Mesodermal cell (in vitro differentiated cells): Measurements from ENCODE around the gene CCDC158.
"Not testable (repeated sequence)": the region's sequence is repeated elsewhere in the genome, so short reads cannot be mapped to it uniquely, and the experiment has no call there.

Source experiments
- H3K27ac ChIP-seq: 2 replicates; pipeline ENCODE4 v1.7.0; 2013; ENCODE audit warnings: mild to moderate bottlenecking, low read depth, low read length, moderate library complexity; ENCODE audit not compliant: severe bottlenecking
- H3K36me3 ChIP-seq: 2 replicates; pipeline ENCODE4 v1.7.1; 2013; ENCODE audit warnings: mild to moderate bottlenecking, low read length, moderate library complexity; ENCODE audit not compliant: control insufficient read depth, insufficient read depth
- H3K4me1 ChIP-seq: one replicate; pipeline ENCODE4 v1.7.1; 2013; ENCODE audit warnings: mild to moderate bottlenecking, low read length; ENCODE audit not compliant: insufficient read depth, control insufficient read depth, poor library complexity, severe bottlenecking
- H3K4me3 ChIP-seq: 2 replicates; pipeline ENCODE4 v1.7.0; 2013; ENCODE audit warnings: low read length, control low read depth, mild to moderate bottlenecking; ENCODE audit not compliant: insufficient read depth, poor library complexity, severe bottlenecking; ENCODE audit errors: extremely low read depth
- H3K9me3 ChIP-seq: 2 replicates; pipeline ENCODE4 v1.7.1; 2013; ENCODE audit warnings: mild to moderate bottlenecking, low read length, moderate library complexity; ENCODE audit not compliant: control insufficient read depth
- WGBS, 2 experiments: methylation state at CpG; one replicate each; pipeline ENCODE4 v1.1.5; 2013; ENCODE audit warnings: missing lambda C conversion rate in 2 of 2; ENCODE audit not compliant: insufficient coverage in 2 of 2; 5-methylcytosine and 5-hydroxymethylcytosine counted together

CCDC158 gene

DNA sequence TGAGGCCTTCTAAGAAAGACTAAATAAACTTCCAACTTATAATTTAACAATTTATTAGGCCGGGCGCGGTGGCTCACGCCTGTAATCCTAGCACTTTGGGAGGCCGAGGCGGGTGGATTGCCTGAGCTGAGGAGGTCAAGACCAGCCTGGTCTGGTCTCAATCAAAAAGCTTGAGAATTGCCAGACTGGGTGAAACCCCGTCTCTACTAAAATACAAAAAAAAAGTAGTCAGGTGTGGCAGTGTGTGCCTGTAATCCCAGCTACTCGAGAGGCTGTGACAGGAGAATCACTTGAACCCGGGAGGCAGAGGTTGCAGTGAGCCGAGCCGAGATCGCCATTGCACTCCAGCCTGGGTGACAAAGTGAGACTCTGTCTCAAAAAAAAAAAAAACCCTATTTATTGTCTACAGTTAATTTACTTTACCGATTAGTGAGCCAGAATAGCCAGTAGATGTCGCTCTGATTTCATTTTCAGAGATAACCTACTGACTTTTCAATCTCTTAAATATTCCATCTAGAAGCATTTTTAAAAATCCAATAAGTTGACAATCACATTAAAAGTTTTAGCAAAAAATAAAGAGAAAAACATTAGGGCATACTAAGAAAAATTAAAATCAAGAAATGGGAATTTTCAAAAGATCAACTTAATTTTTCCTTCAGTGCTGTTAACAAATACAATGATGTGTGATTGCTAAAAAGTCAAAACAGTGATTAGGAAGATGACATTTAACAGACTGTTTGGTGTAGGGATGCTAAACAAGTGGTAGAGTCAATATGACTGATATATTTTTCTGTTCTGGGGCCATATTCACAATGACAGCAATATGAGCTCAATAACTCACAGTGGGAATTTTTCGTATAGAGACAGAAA lies 9.8 kb upstream of the CCDC158 start:
- Histone ChIP-seq H3K36me3 (no peaks in the 10 kb centered on the region), H3K27ac (no peak overlapping the region), H3K9me3 (no peaks in the 10 kb centered on the region), H3K4me3 (no peak overlapping the region), H3K4me1 (peaks cover 7% of the 10 kb centered on the region)
- 49 to 63% methylated on average over 12 to 14 of the region's 15 CpGs for WGBS, 2 experiments

DNA sequence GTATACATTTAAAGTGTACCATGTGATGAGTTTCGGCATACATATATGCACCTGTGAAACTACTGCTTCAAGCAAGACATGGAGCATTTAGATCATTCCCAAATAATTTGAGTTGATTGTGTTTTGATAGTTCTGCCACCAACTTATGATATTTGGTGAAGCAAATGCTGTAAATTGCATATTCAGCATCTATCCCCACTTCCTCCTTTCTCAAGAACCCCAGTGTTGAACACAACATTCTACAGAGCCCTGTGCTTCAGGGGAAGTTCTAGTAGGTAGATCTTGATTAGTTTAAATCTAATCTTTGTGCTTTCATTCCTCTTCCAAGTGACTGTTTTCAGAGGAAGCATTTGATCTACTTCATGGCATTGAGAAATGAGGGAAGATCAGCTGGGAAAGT lies 8.7 kb upstream of the CCDC158 start:
- no peaks in the 10 kb centered on the region for H3K36me3 ChIP-seq
- no peak overlapping the region for H3K4me3 ChIP-seq
- no peak overlapping the region for H3K27ac ChIP-seq
- H3K4me1 ChIP-seq = peaks cover 7% of the 10 kb centered on the region
- no CpG with 5 or more reads among the region's 1 CpG for whole genome bisulfite sequencing, 2 experiments
- no peaks in the 10 kb centered on the region for H3K9me3 ChIP-seq

DNA sequence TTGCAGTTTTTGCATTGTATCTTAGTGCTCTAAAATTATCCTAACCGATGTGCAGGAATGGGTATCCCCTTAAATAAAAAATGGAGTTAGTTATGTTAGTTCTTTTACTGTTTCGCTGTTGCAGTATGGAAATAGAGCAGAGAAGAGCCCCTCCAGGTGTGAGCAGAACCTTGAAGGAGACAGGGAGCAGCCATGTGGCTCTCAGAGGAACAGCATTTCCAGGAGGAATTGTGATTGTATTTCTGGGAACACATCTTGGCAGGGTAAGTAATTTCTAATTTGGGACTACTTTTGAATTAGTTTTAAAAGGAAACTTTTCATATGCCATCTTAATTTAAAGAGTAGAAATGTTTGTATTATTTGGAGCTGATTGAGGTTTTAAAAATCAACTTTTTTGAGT lies 5.3 kb upstream of the CCDC158 start:
- H3K4me3 ChIP-seq = no peak overlapping the region
- no peaks in the 10 kb centered on the region for H3K36me3 ChIP-seq
- no peaks in the 10 kb centered on the region for H3K9me3 ChIP-seq
- WGBS, 2 experiments = 67 to 95% methylated on average over 1 to 2 of the region's 2 CpGs
- no peak overlapping the region for H3K27ac ChIP-seq
- peaks cover 2% of the 10 kb centered on the region for H3K4me1 ChIP-seq

DNA sequence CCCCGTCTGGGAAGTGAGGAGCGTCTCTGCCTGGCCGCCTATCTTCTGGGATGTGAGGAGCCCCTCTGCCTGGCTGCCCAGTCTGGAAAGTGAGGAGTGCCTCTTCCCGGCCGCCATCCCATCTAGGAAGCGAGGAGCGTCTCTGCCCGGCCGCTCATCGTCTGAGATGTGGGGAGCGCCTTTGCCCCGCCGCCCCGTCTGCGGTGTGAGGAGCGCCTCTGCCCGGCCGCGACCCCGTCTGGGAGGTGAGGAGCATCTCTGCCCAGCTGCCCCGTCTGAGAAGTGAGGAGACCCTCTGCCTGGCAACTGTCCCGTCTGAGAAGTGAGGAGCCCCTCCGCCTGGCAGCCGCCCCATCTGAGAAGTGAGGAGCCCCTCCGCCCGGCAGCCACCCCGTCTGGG lies 2.2 kb upstream of the CCDC158 start:
- 100% methylated on average over 3 to 10 of the region's 27 CpGs for WGBS, 2 experiments
- H3K27ac ChIP-seq, H3K4me1 ChIP-seq, H3K36me3 ChIP-seq, H3K9me3 ChIP-seq, H3K4me3 ChIP-seq: not testable (repeated sequence)

DNA sequence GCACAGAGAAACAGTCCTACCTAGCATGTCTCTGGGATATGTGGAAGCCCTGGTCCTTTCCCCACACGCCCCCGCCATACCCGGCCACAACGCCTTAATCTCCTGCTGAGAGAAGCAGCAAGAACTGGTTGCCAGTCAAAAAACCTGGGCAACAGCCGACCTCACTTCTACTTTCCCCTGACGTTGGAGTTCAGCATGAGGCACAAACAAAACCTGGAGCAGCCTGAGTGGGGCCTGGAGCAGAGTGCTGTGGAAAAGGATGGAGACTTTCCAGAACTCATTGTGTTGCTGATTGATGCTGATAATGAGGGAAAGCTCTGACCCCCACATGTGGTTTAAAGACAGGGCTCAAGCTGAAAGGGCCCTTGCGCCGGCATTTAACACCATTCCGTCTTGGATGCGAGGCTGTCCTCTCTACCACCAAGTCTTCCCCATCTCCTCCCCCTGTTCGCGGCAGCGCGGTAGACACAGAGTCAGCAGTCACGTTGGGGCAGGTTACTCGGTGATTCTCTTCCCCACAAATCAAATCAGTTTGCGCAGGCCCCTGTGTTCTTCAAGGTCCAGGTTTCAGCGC lies 666 bp downstream of the CCDC158 start:
- H3K27ac ChIP-seq = no peak overlapping the region
- 87 to 91% methylated on average over 16 to 18 of the region's 18 CpGs for WGBS, 2 experiments
- no peaks in the 10 kb centered on the region for H3K4me1 ChIP-seq
- no peaks in the 10 kb centered on the region for H3K9me3 ChIP-seq
- no peak overlapping the region for H3K4me3 ChIP-seq
- no peaks in the 10 kb centered on the region for H3K36me3 ChIP-seq

DNA sequence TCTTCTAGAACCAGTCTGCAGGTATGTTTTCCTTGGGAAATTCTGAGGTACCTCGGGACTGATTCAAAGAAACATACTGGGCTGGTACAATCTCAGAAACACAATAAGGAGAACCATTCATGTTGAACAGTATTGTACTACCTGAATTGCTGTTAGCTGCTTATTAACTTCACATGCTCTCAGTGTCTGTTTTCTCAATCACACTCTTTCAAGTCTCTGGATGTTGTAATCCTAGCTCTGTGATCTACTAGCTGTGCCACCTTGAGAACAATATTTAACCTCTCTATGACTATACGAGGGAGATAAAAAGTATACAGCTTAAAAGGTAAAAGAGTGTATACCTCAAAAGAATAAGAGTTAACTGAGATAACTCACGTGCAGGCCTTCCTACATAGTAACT lies 10.3 kb downstream of the CCDC158 start:
- no peaks in the 10 kb centered on the region for H3K36me3 ChIP-seq
- H3K4me1 ChIP-seq = no peaks in the 10 kb centered on the region
- 100% methylated on average over 1 of the region's 3 CpGs; no CpG with 5 or more reads in 1 of the 2 experiments for WGBS, 2 experiments
- no peak overlapping the region for H3K27ac ChIP-seq
- no peaks in the 10 kb centered on the region for H3K9me3 ChIP-seq
- H3K4me3 ChIP-seq = no peak overlapping the region

DNA sequence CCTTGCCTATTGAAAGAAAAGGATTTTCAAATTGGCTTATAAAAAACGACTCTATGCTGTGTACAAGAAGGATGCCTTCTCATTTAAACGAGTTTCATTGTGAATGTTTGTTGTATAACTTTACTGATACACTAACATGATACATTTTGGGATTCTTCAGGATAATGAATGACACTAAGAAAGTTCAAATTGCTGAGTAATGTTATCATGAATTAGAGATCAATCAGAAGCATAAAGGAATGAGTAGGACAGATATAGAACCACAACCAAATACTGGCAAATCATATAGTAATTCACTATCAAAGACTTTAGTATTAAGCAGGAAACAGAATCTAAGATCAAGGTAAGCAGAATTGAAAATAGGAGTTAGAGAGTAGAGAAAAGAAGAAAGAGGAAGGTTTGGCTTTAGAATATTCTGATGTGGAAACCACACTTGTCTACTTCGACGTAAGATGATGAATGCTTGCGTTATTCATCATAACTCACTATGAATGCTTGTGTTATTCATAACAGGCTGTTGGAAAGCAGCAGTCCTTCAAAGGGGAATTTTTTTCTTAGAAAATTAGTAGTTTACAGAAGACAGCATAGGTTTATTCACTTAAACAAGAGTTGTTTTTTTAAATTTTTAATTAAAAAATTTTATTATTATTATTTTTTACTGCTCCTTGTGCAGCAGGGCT lies 13.4 kb downstream of the CCDC158 start:
- Histone ChIP-seq H3K4me3 (no peak overlapping the region), H3K9me3 (no peaks in the 10 kb centered on the region), H3K36me3 (no peaks in the 10 kb centered on the region), H3K27ac (no peak overlapping the region), H3K4me1 (no peaks in the 10 kb centered on the region)
- 91% methylated on average over 3 of the region's 5 CpGs; no CpG with 5 or more reads in 1 of the 2 experiments for WGBS, 2 experiments

DNA sequence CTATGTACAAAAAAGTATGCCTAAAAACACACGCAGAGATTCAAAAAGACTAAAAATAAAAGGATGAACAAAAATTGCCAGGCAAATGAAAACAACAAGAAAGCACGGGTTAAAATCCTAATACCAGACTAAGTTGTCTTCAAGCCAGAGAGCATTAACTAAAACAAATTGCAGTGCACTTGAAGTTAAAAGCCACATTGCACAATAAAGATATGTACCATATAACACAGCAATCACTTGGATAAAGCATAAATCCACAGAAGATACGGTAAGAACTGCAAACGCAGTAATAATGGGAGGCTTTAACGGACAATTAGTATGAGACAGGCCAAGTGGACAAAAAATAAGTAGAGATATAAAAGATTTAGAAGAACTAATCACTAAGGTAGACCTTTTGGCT lies 14.9 kb downstream of the CCDC158 start:
- no peak overlapping the region for H3K4me3 ChIP-seq
- H3K4me1 ChIP-seq = no peaks in the 10 kb centered on the region
- no peaks in the 10 kb centered on the region for H3K36me3 ChIP-seq
- H3K9me3 ChIP-seq = no peaks in the 10 kb centered on the region
- no peak overlapping the region for H3K27ac ChIP-seq
- 40 to 64% methylated on average over 1 to 2 of the region's 5 CpGs for WGBS, 2 experiments

DNA sequence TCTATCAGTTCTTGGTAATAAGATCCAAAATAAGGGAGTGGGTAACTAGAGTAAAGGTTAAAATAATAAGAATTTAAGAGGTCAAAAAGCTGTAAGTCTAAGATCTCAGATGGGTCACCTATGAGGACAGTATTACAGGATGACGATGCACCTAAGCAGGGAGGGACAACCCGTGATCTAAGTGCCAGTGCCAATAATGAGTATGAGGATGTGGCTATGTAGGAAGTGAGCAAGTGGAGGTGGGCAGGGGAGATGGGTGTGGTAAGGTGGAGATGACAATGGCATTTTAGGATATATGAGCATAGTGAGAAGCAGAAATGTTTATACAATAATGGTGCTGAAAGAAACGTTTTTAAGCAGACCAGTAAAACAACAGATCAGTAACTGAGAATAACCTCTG lies 19.3 kb downstream of the CCDC158 start:
- WGBS, 2 experiments = 92% methylated on average over 2 of the region's 3 CpGs
- no peak overlapping the region for H3K27ac ChIP-seq
- H3K4me1 ChIP-seq = no peaks in the 10 kb centered on the region
- no peaks in the 10 kb centered on the region for H3K36me3 ChIP-seq
- no peaks in the 10 kb centered on the region for H3K9me3 ChIP-seq
- no peak overlapping the region for H3K4me3 ChIP-seq

DNA sequence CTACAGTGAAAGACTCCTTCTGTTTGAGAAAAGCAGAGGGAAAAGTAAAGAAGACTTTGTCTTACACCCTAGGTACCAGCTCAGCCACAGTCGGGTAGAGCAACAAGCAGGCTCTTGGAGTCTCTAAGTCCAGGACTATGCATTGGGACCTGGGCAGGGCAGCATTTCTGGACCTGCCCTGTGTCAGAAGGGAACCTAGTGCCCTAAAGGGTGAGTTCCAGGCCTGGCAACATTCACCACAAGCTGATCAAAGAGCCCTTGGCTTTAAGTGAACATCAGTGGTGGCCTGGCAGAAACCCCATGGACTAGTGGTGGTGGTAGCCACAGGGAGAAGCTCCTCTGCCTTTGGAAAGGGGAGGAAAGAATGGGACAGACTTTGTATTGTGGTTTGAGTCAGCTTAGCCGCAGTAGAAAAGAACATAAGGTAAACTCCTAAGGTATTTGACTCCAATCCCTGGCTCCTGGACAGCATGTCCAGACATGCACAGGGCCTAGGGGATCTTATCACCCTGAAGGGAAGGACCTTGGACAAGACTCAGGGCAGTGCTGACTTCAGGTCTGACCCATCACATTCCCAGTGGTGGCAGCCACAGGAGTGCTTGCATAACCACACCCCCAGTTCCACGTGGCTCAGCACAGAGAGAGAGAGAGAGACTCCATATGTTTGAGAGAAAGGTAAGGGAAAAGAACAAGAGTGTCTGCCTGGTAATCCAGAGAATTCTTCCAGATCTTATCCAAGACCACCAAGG lies 32.6 kb downstream of the CCDC158 start:
- no peaks in the 10 kb centered on the region for H3K36me3 ChIP-seq
- H3K27ac ChIP-seq = no peak overlapping the region
- H3K9me3 ChIP-seq = no peaks in the 10 kb centered on the region
- H3K4me1 ChIP-seq = no peaks in the 10 kb centered on the region
- no peak overlapping the region for H3K4me3 ChIP-seq
- 90 to 93% methylated on average over 2 to 3 of the region's 3 CpGs for WGBS, 2 experiments
